Measurements from ENCODE around the gene ALK.

DNA sequence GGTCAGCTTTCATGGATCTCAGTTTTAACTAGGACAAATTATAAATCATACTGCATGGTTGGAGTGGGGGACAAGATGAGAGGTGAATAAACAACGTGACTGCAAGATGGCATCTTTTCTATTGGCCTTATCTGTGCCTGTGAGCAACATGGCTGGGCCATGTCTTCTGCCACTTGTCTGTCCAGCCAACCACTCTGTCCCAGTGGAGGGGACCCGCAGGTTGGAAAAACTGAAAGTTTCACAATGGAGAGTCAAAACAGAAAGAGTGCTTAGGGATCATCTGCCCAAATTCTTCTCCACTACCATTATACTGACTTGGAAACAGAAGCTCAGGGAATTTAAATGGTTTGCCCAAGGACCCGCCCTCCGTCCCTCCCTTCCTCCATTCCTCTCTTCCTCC is 104.1 kb downstream of the ALK start:
- TF ChIP-seq, protein P1, sequence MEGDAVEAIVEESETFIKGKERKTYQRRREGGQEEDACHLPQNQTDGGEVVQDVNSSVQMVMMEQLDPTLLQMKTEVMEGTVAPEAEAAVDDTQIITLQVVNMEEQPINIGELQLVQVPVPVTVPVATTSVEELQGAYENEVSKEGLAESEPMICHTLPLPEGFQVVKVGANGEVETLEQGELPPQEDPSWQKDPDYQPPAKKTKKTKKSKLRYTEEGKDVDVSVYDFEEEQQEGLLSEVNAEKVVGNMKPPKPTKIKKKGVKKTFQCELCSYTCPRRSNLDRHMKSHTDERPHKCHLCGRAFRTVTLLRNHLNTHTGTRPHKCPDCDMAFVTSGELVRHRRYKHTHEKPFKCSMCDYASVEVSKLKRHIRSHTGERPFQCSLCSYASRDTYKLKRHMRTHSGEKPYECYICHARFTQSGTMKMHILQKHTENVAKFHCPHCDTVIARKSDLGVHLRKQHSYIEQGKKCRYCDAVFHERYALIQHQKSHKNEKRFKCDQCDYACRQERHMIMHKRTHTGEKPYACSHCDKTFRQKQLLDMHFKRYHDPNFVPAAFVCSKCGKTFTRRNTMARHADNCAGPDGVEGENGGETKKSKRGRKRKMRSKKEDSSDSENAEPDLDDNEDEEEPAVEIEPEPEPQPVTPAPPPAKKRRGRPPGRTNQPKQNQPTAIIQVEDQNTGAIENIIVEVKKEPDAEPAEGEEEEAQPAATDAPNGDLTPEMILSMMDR (conservative IDR thresholded peaks at IDR 0.05): no peak
- no peak for TF ChIP-seq ZFX (IDR thresholded peaks at IDR 0.05)
